Adrenal gland (tissue), 5 donors: ENCODE data around the gene KRTAP1-4.

ENCODE experiments used
- POLR2A ChIP-seq, 2 donors: fragments of 450-650 bp; IDR thresholded peaks; one replicate each; pipeline ENCODE4 v1.6.1; 2017; ENCODE audit warnings: antibody characterized with exemption in 2 of 2, mild to moderate bottlenecking in 2 of 2, moderate library complexity in 1 of 2
- TF ChIP-seq, protein P1 (sequence below), 6 experiments: fragments of 450-650 bp in 4 of 6; fragments of 200-600 bp in 2 of 6; sonication (generic) in 1 of 6; IDR thresholded peaks; 1 replicate in 5 of 6; 2 replicates in 1 of 6; pipeline versions ENCODE4 v1.5.1 to v1.8.0; 2016 to 2021; ENCODE audit warnings: antibody characterized with exemption in 6 of 6, mild to moderate bottlenecking in 2 of 6, moderate library complexity in 1 of 6
- donor health status: DM: no; HTN: no; CAD: no.

DNA sequence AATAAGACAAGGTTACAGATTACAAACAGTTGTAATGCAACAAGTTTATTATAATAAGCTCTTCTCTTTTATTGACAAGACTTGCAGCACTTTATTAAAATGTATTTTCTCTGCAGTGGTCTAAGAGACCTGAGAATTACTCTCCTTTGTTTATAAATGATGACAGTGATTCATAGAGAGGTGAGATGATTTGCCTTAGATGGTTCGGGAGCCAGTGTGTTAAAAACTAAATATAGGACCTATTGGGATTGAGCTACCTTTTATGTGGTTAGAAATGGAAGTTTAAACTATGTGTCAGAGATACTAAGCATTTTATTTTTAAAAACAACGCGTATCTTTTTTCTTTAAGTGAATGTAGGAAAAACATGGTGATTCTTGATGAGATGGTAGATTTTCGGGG, 33.2 kb downstream of the KRTAP1-4 start:
- TF ChIP-seq, protein P1, sequence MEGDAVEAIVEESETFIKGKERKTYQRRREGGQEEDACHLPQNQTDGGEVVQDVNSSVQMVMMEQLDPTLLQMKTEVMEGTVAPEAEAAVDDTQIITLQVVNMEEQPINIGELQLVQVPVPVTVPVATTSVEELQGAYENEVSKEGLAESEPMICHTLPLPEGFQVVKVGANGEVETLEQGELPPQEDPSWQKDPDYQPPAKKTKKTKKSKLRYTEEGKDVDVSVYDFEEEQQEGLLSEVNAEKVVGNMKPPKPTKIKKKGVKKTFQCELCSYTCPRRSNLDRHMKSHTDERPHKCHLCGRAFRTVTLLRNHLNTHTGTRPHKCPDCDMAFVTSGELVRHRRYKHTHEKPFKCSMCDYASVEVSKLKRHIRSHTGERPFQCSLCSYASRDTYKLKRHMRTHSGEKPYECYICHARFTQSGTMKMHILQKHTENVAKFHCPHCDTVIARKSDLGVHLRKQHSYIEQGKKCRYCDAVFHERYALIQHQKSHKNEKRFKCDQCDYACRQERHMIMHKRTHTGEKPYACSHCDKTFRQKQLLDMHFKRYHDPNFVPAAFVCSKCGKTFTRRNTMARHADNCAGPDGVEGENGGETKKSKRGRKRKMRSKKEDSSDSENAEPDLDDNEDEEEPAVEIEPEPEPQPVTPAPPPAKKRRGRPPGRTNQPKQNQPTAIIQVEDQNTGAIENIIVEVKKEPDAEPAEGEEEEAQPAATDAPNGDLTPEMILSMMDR (IDR thresholded peaks at IDR 0.05) = no peak
- TF ChIP-seq POLR2A (IDR thresholded peaks at IDR 0.05) = no peak
